Superior temporal gyrus (tissue), 1 donor: ENCODE measurements around the gene FRMPD3.

Source experiments
- DNase-seq: peaks from one replicate; pipeline ENCODE4 v3.0.0-alpha.2; 2016; ENCODE audit errors: extremely low spot score

Gene FRMPD3

GRCh38 chrX:107480272-107480671 is 30.8 kb downstream of the FRMPD3 start:
- no peak for DNase-seq

- DNase-seq = no peak
Observed at GRCh38 chrX:107482046-107482445, 32.6 kb downstream of the FRMPD3 start.

GRCh38 chrX:107484002-107484726 is 34.7 kb downstream of the FRMPD3 start:
- no peak for DNase-seq

DNA sequence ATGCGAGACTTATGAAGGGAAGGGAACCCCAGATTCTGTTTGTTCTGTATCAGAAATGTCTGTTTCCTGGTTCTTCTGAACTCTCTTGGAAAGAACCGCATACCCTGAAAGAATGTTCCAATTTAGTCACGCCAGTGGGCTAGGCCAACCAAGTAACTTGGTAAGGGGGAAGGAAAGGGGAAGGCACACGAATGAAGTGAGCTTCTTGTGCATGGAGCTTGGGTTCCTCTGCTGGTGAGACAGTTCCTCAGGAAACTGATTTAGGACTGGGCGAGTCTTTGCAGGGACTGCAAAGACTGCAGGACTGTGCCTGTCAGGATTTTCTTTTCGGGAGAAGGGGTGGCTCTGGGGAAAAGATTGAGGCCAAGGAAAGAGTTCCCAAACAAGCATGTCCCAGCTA is 35.6 kb downstream of the FRMPD3 start:
- DNase-seq = no peak

DNA sequence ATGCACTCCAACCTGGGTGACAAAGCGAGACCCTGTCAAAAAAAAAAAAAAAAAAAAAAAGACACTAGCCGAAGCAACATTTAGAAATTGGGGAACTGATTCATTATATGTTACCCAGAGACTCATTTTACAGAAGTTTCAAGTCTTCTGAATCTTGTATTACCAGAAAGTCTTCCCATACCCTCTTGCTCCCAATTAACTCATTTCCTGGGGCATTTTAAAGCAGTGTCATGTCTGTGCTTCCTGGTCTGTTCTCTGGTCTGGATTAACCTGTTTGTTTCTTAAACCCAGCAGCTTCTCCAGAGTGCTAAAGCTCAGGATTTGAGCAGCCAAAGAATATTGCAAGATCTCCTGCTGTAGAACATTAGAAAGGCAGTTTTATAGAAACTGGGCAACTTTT is 43.7 kb downstream of the FRMPD3 start:
- no peak for DNase-seq

- no peak for DNase-seq
Observed at GRCh38 chrX:107496786-107497185, 47.3 kb downstream of the FRMPD3 start.
